OCI-LY1 (cell line): ENCODE data around the gene PHACTR4.
"Not testable (repeated sequence)": the region's sequence is repeated elsewhere in the genome, so short reads cannot be mapped to it uniquely, and the experiment has no call there.

Source experiments
- H2AFZ ChIP-seq: fragments of 200-600 bp; sonication (generic), shearing (Covaris generic); 2 replicates; pipeline ENCODE4 v1.6.0; 2014; ENCODE audit warnings: antibody characterized with exemption, mild to moderate bottlenecking, low read length
- H3F3A ChIP-seq: fragments of 200-600 bp; sonication (generic), shearing (Covaris generic); 2 replicates; pipeline ENCODE4 v1.6.0; 2014; ENCODE audit warnings: mild to moderate bottlenecking, antibody characterized with exemption, low read length, moderate library complexity; ENCODE audit not compliant: insufficient read depth
- H3K27ac ChIP-seq: fragments of 200-600 bp; sonication (generic); 2 replicates; pipeline ENCODE4 v1.5.1; 2014; ENCODE audit warnings: low read length, mixed run types, mild to moderate bottlenecking, low read depth; ENCODE audit not compliant: poor library complexity, severe bottlenecking
- H3K27me3 ChIP-seq: fragments of 200-600 bp; sonication (generic); 2 replicates; pipeline ENCODE4 v1.6.0; 2014; ENCODE audit warnings: antibody characterized with exemption, mild to moderate bottlenecking, low read length, moderate library complexity; ENCODE audit not compliant: insufficient read depth
- H3K36me3 ChIP-seq: fragments of 200-600 bp; sonication (generic); 2 replicates; pipeline ENCODE4 v1.6.1; 2014; ENCODE audit warnings: mild to moderate bottlenecking, antibody characterized with exemption, low read length, moderate library complexity, mixed read lengths; ENCODE audit not compliant: insufficient read depth
- H3K4me1 ChIP-seq: fragments of 200-600 bp; sonication (generic); 2 replicates; pipeline ENCODE4 v1.5.1; 2014; ENCODE audit warnings: mild to moderate bottlenecking, low read length, moderate library complexity; ENCODE audit not compliant: insufficient read depth, severe bottlenecking
- H3K4me2 ChIP-seq: fragments of 200-600 bp; sonication (generic), shearing (Covaris generic); 2 replicates; pipeline ENCODE4 v1.6.1; 2014; ENCODE audit warnings: low read length
- H3K4me3 ChIP-seq: fragments of 200-600 bp; sonication (generic); 2 replicates; pipeline ENCODE4 v1.5.1; 2014; ENCODE audit warnings: low read length, low read depth, mild to moderate bottlenecking, mixed read lengths; ENCODE audit not compliant: poor library complexity, severe bottlenecking
- H3K79me2 ChIP-seq: fragments of 200-600 bp; shearing (Covaris generic); 2 replicates; pipeline ENCODE4 v1.6.1; 2016; ENCODE audit warnings: mixed run types, low read length, mixed read lengths; ENCODE audit not compliant: insufficient read depth
- H3K9ac ChIP-seq: fragments of 200-600 bp; sonication (generic), shearing (Covaris generic); 2 replicates; pipeline ENCODE4 v1.6.1; 2014; ENCODE audit warnings: mild to moderate bottlenecking, low read length, mixed read lengths
- H3K9me2 ChIP-seq: fragments of 200-600 bp; sonication (generic), shearing (Covaris generic); 2 replicates; pipeline ENCODE4 v1.6.1; 2014; ENCODE audit warnings: low read depth, mild to moderate bottlenecking, low read length, mixed read lengths
- H3K9me3 ChIP-seq: fragments of 200-600 bp; shearing (Covaris generic); 2 replicates; pipeline ENCODE4 v1.6.1; 2014; ENCODE audit warnings: low read length, mixed read lengths
- H4K20me1 ChIP-seq: fragments of 200-600 bp; sonication (generic), shearing (Covaris generic); 2 replicates; pipeline ENCODE4 v1.6.0; 2016; ENCODE audit warnings: mild to moderate bottlenecking, low read length; ENCODE audit not compliant: insufficient read depth
- CTCF ChIP-seq: fragments of 200-600 bp; sonication (generic), shearing (Covaris generic); IDR thresholded peaks from 2 replicates; pipeline ENCODE4 v1.5.1; 2017; ENCODE audit warnings: mild to moderate bottlenecking, antibody characterized with exemption, low read length, moderate library complexity, mixed read lengths
- EZH2 ChIP-seq: fragments of 200-600 bp; sonication (generic), shearing (Covaris generic); IDR thresholded peaks from 2 replicates; pipeline ENCODE4 v1.8.0; 2017; ENCODE audit warnings: borderline replicate concordance, mixed run types, mild to moderate bottlenecking, antibody characterized with exemption, low read length, moderate library complexity, mixed read lengths

PHACTR4 gene

GRCh38 chr1:28458237-28459228 lies 89.0 kb downstream of the PHACTR4 start:
- Histone ChIP-seq H3K9ac (no peak overlapping the region), H3K4me1 (peaks cover 5% of the 10 kb centered on the region), H3K79me2 (no peaks in the 10 kb centered on the region), H3K9me3 (no peaks in the 10 kb centered on the region), H3F3A (no peaks in the 10 kb centered on the region), H3K9me2 (no peaks in the 10 kb centered on the region), H3K27me3 (no peaks in the 10 kb centered on the region), H3K27ac (no peak overlapping the region), H3K4me2 (no peak overlapping the region), H4K20me1 (no peaks in the 10 kb centered on the region), H3K36me3 (peaks cover 7% of the 10 kb centered on the region; the same call in 1 of the 2 replicates), H2AFZ (no peak overlapping the region), H3K4me3 (no peak overlapping the region)
- TF ChIP-seq EZH2, result no peak
- no peak for TF ChIP-seq CTCF

GRCh38 chr1:28466226-28466778 lies 96.8 kb downstream of the PHACTR4 start:
- Histone ChIP-seq H2AFZ (no peak overlapping the region), H3K4me3 (no peak overlapping the region), H3K9me3 (no peaks in the 10 kb centered on the region), H3K27me3 (no peaks in the 10 kb centered on the region), H3F3A (no peaks in the 10 kb centered on the region), H3K9ac (no peak overlapping the region), H3K79me2 (no peaks in the 10 kb centered on the region), H3K4me1 (no peaks in the 10 kb centered on the region), H3K4me2 (no peak overlapping the region), H3K27ac (no peak overlapping the region), H3K36me3 (peaks cover 17% of the 10 kb centered on the region), H3K9me2 (no peaks in the 10 kb centered on the region), H4K20me1 (no peaks in the 10 kb centered on the region)
- no peak for TF ChIP-seq CTCF

- H3K4me2 ChIP-seq, result no peak overlapping the region
- no peak for TF ChIP-seq CTCF
- TF ChIP-seq EZH2, result no peak
- H3F3A ChIP-seq, result no peaks in the 10 kb centered on the region
- H2AFZ ChIP-seq, result no peak overlapping the region
- H3K4me1 ChIP-seq, result no peaks in the 10 kb centered on the region
- H3K9ac ChIP-seq, result no peak overlapping the region
- H3K36me3 ChIP-seq, result peaks cover 26% of the 10 kb centered on the region
- no peak overlapping the region for H3K4me3 ChIP-seq
- no peaks in the 10 kb centered on the region for H4K20me1 ChIP-seq
- no peaks in the 10 kb centered on the region for H3K9me3 ChIP-seq
- no peaks in the 10 kb centered on the region for H3K27me3 ChIP-seq
- H3K79me2 ChIP-seq, result no peaks in the 10 kb centered on the region
- no peak overlapping the region for H3K27ac ChIP-seq
- H3K9me2 ChIP-seq, result no peaks in the 10 kb centered on the region
Observed at GRCh38 chr1:28470146-28470545, 100.6 kb downstream of the PHACTR4 start.

GRCh38 chr1:28479497-28479896 lies 110.0 kb downstream of the PHACTR4 start:
- not testable (repeated sequence) for H2AFZ ChIP-seq, H3K9ac ChIP-seq, H3K4me2 ChIP-seq, H3K9me3 ChIP-seq, H3K79me2 ChIP-seq, H3K4me1 ChIP-seq, H4K20me1 ChIP-seq, H3K4me3 ChIP-seq, H3K27me3 ChIP-seq, H3K9me2 ChIP-seq, H3K27ac ChIP-seq, H3F3A ChIP-seq
- H3K36me3 ChIP-seq, result peaks cover 47% of the 10 kb centered on the region
